Measurements from ENCODE around the gene GNG12. TPM values are rescaled to one million over a fixed set of nuclear protein-coding genes. Genes with fewer than 3 reads are reported as not detected.
A peak's percentile ranks its signal among the peaks of the same experiment; 100 is the strongest.

GNG12 gene
- polyA plus RNA-seq (2013, experiment 1 of 4): 35.4 TPM
- polyA plus RNA-seq (2013, experiment 2 of 4): 38.7 TPM
- 29.1 TPM for polyA plus RNA-seq (2013, experiment 3 of 4)
- polyA plus RNA-seq (2013, experiment 4 of 4): 31.8 TPM

GRCh38 chr1:67832737-67833601 is at the start of gene GNG12:
GNG12 (minus strand) TSS chr1:67833467; CDS start chr1:67707686, 125,781 bp downstream.
- peak within 1 kb of the TSS; percentile 75 for H3K4me3 ChIP-seq (ENCODE audit: insufficient read depth, low read depth, low read length)
- H3K36me3 ChIP-seq (ENCODE audit: control insufficient read depth, insufficient read depth, low read length): no peaks in the 10 kb centered on the region
- peaks cover 44% of the 10 kb centered on the region for H3K27me3 ChIP-seq (ENCODE audit: control insufficient read depth, insufficient read depth, low read length, poor library complexity, severe bottlenecking)
- peaks cover 7% of the 10 kb centered on the region for H3K4me1 ChIP-seq (ENCODE audit: control insufficient read depth, insufficient read depth, low read length)
- no peak within 1 kb of the TSS for H3K27ac ChIP-seq (ENCODE audit: insufficient read depth, low read depth, low read length, poor library complexity, severe bottlenecking)
- no peaks in the 10 kb centered on the region for H3K9me3 ChIP-seq (ENCODE audit: control insufficient read depth, low read length)
- 0% methylated on average over 94 of the region's 94 CpGs for WGBS, 2 experiments

- H3K36me3 ChIP-seq (ENCODE audit: control insufficient read depth, insufficient read depth, low read length): no peaks in the 10 kb centered on the region
- no peaks in the 10 kb centered on the region for H3K4me1 ChIP-seq (ENCODE audit: control insufficient read depth, insufficient read depth, low read length)
- no peak overlapping the region for H3K27ac ChIP-seq (ENCODE audit: insufficient read depth, low read depth, low read length, poor library complexity, severe bottlenecking)
- no peaks in the 10 kb centered on the region for H3K27me3 ChIP-seq (ENCODE audit: control insufficient read depth, insufficient read depth, low read length, poor library complexity, severe bottlenecking)
- H3K4me3 ChIP-seq (ENCODE audit: insufficient read depth, low read depth, low read length): no peak overlapping the region
- no peaks in the 10 kb centered on the region for H3K9me3 ChIP-seq (ENCODE audit: control insufficient read depth, low read length)
Measured at GRCh38 chr1:67882196-67882958, 49.1 kb upstream of the GNG12 start.

- Histone ChIP-seq H3K4me3 (ENCODE audit: insufficient read depth, low read depth, low read length) (no peak overlapping the region), H3K27me3 (ENCODE audit: control insufficient read depth, insufficient read depth, low read length, poor library complexity, severe bottlenecking) (no peaks in the 10 kb centered on the region), H3K27ac (ENCODE audit: insufficient read depth, low read depth, low read length, poor library complexity, severe bottlenecking) (no peak overlapping the region), H3K9me3 (ENCODE audit: control insufficient read depth, low read length) (no peaks in the 10 kb centered on the region), H3K4me1 (ENCODE audit: control insufficient read depth, insufficient read depth, low read length) (no peaks in the 10 kb centered on the region), H3K36me3 (ENCODE audit: control insufficient read depth, insufficient read depth, low read length) (no peaks in the 10 kb centered on the region)
- 96 to 100% methylated on average over 3 of the region's 3 CpGs for WGBS, 2 experiments
Measured at GRCh38 chr1:67880056-67880601, 46.9 kb upstream of the GNG12 start.

- no peak overlapping the region for H3K27ac ChIP-seq (ENCODE audit: insufficient read depth, low read depth, low read length, poor library complexity, severe bottlenecking)
Measured at GRCh38 chr1:67879485-67879884, 46.2 kb upstream of the GNG12 start.

GRCh38 chr1:67874501-67875111 is 41.3 kb upstream of the GNG12 start:
- no peak overlapping the region for H3K27ac ChIP-seq (ENCODE audit: insufficient read depth, low read depth, low read length, poor library complexity, severe bottlenecking)

More at GRCh38 chr1:67879485-67879884, 46.2 kb upstream of the GNG12 start:
- H3K9me3 ChIP-seq (ENCODE audit: control insufficient read depth, low read length): no peaks in the 10 kb centered on the region
- H3K27me3 ChIP-seq (ENCODE audit: control insufficient read depth, insufficient read depth, low read length, poor library complexity, severe bottlenecking): no peaks in the 10 kb centered on the region
- no peaks in the 10 kb centered on the region for H3K36me3 ChIP-seq (ENCODE audit: control insufficient read depth, insufficient read depth, low read length)
- H3K4me1 ChIP-seq (ENCODE audit: control insufficient read depth, insufficient read depth, low read length): no peaks in the 10 kb centered on the region
- H3K4me3 ChIP-seq (ENCODE audit: insufficient read depth, low read depth, low read length): no peak overlapping the region
- WGBS, 2 experiments: 95 to 100% methylated on average over 1 of the region's 1 CpG

GRCh38 chr1:67869233-67869632 is 36.0 kb upstream of the GNG12 start:
- Histone ChIP-seq H3K27ac (ENCODE audit: insufficient read depth, low read depth, low read length, poor library complexity, severe bottlenecking) (no peak overlapping the region), H3K36me3 (ENCODE audit: control insufficient read depth, insufficient read depth, low read length) (no peaks in the 10 kb centered on the region), H3K27me3 (ENCODE audit: control insufficient read depth, insufficient read depth, low read length, poor library complexity, severe bottlenecking) (no peaks in the 10 kb centered on the region), H3K4me3 (ENCODE audit: insufficient read depth, low read depth, low read length) (no peak overlapping the region), H3K9me3 (ENCODE audit: control insufficient read depth, low read length) (no peaks in the 10 kb centered on the region), H3K4me1 (ENCODE audit: control insufficient read depth, insufficient read depth, low read length) (no peaks in the 10 kb centered on the region)
- 67% methylated on average over 1 of the region's 1 CpG; no CpG with 5 or more reads in 1 of the 2 experiments for WGBS, 2 experiments

More at GRCh38 chr1:67874501-67875111, 41.3 kb upstream of the GNG12 start:
- 97 to 100% methylated on average over 2 of the region's 2 CpGs for WGBS, 2 experiments
- H3K27me3 ChIP-seq (ENCODE audit: control insufficient read depth, insufficient read depth, low read length, poor library complexity, severe bottlenecking): no peaks in the 10 kb centered on the region
- no peak overlapping the region for H3K4me3 ChIP-seq (ENCODE audit: insufficient read depth, low read depth, low read length)
- H3K9me3 ChIP-seq (ENCODE audit: control insufficient read depth, low read length): no peaks in the 10 kb centered on the region
- H3K36me3 ChIP-seq (ENCODE audit: control insufficient read depth, insufficient read depth, low read length): no peaks in the 10 kb centered on the region
- no peaks in the 10 kb centered on the region for H3K4me1 ChIP-seq (ENCODE audit: control insufficient read depth, insufficient read depth, low read length)

- Histone ChIP-seq H3K4me1 (ENCODE audit: control insufficient read depth, insufficient read depth, low read length) (no peaks in the 10 kb centered on the region), H3K27me3 (ENCODE audit: control insufficient read depth, insufficient read depth, low read length, poor library complexity, severe bottlenecking) (no peaks in the 10 kb centered on the region), H3K27ac (ENCODE audit: insufficient read depth, low read depth, low read length, poor library complexity, severe bottlenecking) (no peak overlapping the region)
Measured at GRCh38 chr1:67863637-67864036, 30.4 kb upstream of the GNG12 start.

GRCh38 chr1:67862685-67863084 is 29.4 kb upstream of the GNG12 start:
- no peaks in the 10 kb centered on the region for H3K27me3 ChIP-seq (ENCODE audit: control insufficient read depth, insufficient read depth, low read length, poor library complexity, severe bottlenecking)
- no peak overlapping the region for H3K4me3 ChIP-seq (ENCODE audit: insufficient read depth, low read depth, low read length)
- whole genome bisulfite sequencing, 2 experiments: 95 to 97% methylated on average over 1 of the region's 1 CpG
- H3K4me1 ChIP-seq (ENCODE audit: control insufficient read depth, insufficient read depth, low read length): no peaks in the 10 kb centered on the region
- no peaks in the 10 kb centered on the region for H3K9me3 ChIP-seq (ENCODE audit: control insufficient read depth, low read length)
- H3K36me3 ChIP-seq (ENCODE audit: control insufficient read depth, insufficient read depth, low read length): no peaks in the 10 kb centered on the region
- no peak overlapping the region for H3K27ac ChIP-seq (ENCODE audit: insufficient read depth, low read depth, low read length, poor library complexity, severe bottlenecking)

More at GRCh38 chr1:67863637-67864036, 30.4 kb upstream of the GNG12 start:
- Histone ChIP-seq H3K9me3 (ENCODE audit: control insufficient read depth, low read length) (no peaks in the 10 kb centered on the region), H3K4me3 (ENCODE audit: insufficient read depth, low read depth, low read length) (no peak overlapping the region), H3K36me3 (ENCODE audit: control insufficient read depth, insufficient read depth, low read length) (no peaks in the 10 kb centered on the region)
- 97% methylated on average over 2 of the region's 2 CpGs for WGBS, 2 experiments

- Histone ChIP-seq H3K9me3 (ENCODE audit: control insufficient read depth, low read length) (no peaks in the 10 kb centered on the region), H3K27ac (ENCODE audit: insufficient read depth, low read depth, low read length, poor library complexity, severe bottlenecking) (no peak overlapping the region), H3K36me3 (ENCODE audit: control insufficient read depth, insufficient read depth, low read length) (no peaks in the 10 kb centered on the region), H3K27me3 (ENCODE audit: control insufficient read depth, insufficient read depth, low read length, poor library complexity, severe bottlenecking) (no peaks in the 10 kb centered on the region), H3K4me1 (ENCODE audit: control insufficient read depth, insufficient read depth, low read length) (no peaks in the 10 kb centered on the region), H3K4me3 (ENCODE audit: insufficient read depth, low read depth, low read length) (no peak overlapping the region)
- WGBS, 2 experiments: 88 to 91% methylated on average over 1 of the region's 1 CpG
Measured at GRCh38 chr1:67861856-67862516, 28.7 kb upstream of the GNG12 start.

All from ectodermal cell (in vitro differentiated cells).